GM18870 (cell line): ENCODE results near the gene PRRT4.
A peak's percentile ranks its signal among the peaks of the same experiment; 100 is the strongest.

Experiments used
- ATAC-seq: cut with Tn5 transposase; IDR thresholded peaks from one replicate; pipeline ENCODE4 v1.9.1; 2021; ENCODE audit warnings: moderate library complexity; ENCODE audit not compliant: unreplicated experiment

The PRRT4 gene

DNA sequence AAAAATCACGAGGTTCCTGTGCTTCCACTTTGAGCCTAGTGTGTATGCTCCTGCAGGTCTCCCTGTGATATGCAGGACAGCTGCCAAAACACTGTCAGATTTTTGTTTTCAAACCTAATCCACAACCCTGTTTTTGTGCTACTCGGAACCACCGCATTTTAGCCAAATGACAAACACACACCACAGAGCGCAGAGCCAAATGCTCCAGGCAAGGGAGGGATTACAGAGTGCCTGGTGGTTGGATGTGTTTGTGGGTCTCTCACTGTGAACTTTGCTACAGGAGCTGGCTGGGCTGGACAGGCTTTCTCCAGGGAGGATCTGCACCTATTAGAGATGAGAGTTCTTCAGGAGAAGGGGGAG lies 12.0 kb downstream of the PRRT4 start:
- no peak for ATAC-seq

DNA sequence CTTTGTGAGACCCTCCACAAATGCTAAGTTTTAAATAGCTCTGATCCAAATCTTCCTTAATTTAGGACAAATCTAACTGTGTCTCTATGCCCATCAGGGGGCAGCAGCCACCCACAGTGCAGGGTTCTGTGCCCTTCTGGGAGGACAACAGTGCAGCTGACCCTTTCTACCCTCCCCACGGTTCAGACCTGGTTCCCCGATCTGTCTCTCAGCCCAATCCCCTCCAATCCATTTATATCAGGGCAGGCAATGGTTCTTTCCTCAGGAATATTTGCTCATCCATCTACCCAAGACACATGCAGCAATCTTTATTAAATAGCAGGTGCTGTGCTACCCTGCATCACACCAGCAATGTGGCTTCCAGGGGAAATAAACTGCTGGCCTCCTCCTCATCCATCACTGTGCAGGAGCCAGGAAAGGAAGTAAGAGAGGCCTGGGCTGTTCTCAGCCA lies 13.8 kb downstream of the PRRT4 start:
- no peak for ATAC-seq

DNA sequence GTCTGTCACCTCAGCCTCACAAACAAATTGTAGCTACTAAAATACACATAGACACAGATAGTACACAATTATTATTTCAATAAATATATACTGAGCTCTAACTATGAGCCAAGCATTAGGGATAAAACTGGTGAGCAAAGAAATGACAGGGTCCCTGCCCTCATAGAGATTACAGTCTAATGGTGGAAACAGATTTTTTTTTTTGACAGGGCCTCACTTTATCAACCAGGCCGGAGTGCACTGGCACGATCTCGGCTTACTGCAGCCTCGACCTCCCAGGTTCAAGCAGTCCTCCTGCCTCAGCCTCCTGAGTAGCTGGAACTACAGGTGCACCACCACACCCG lies 17.1 kb downstream of the PRRT4 start:
- ATAC-seq: no peak

DNA sequence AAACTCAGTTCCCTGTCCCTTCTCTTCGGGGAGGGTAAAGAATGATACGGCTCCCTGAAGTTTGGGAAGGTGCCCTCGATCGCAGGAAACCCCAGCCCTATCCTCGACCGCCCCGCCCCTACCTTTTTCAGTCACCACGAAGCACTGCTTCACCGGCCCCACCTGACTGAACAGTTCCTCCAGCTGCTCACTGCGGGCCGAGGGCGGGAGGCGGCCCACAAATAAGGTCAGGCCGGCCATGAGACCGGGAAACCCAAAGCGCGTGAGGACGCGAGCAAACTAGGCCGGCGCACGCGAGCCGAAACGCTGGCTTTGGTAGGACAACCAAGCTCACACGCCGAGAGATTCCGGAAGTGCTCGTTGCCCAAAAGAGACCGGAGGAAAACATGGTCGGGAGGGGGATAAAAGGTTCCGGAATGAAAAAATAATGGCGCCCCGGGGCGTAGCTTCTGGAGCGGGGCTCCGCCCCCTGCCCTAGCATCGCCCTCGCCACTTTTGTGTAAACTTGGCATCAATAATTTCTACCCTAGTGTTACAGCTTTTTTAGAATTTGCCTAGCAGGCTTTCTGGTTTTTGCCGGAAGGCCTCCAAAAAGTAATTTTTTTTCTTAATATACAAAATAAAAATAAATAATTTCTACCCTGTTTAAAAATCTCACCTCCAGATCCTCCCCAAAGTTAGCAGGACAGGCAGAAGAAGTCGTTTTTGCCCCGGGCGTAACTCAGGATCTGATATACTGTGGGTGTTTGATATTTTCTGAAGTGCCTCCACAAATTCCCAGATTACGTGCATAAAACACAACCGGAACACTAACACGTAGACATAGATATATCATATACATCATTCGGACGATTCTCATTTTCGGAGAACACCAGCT lies 17.7 kb downstream of the PRRT4 start, which contains the start of gene RBM28:
RBM28 (minus strand) TSS at position 355 of the 877 bp plus-strand sequence; CDS start at position 240, 115 bp downstream.
- peak; percentile 85 for ATAC-seq

DNA sequence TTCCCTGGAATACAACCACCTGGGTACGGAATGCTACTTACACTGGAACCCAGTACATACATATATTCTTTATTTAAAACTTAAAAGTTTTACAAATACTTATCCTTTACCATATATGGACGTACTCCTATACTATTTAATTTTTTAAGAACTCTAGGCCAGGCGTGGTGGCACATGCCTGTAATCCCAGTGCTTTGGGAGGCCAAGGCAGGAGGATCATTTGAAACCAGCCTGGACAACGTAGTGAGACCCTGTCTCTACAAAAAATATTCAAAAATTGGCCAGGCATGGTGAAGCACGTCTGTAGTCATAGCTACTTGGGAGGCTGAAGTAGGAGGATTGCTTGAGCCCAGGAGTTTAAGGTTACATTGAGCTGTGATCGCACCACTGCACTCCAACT lies 19.8 kb downstream of the PRRT4 start:
- ATAC-seq: no peak

DNA sequence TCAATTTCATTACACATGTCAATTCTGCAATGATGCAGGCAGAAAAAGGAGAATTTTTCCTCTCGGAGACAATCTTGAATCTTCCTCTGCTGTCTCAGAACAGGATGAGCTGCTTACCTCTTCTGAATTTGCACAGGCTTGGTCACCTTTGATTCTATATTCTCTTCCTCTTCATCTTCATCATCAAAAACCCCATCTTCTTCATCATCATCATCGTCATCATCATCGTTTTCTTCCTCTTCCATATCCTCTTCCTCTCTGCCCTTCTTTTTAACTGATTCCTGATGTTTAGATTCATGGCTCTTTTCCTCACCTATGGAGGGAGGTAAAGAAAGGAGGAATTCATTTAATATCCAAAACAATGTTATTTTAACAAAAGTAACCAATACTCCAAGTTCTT lies 25.8 kb downstream of the PRRT4 start:
- no peak for ATAC-seq

DNA sequence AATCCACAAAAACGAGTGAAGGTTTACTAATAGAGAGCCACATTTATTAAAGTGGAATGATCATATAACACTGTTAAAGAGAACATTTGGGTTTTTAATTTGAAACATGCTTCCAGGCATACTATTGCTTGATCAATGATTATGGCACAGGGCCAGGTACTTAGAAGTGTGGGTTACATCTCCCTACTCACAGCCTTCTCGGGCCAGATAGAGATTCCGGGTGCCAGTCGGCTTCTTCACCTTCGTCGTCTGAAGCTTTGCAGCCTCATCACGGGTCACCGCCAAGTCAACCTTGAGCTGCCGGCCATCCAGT lies 37.2 kb downstream of the PRRT4 start:
- ATAC-seq: no peak

DNA sequence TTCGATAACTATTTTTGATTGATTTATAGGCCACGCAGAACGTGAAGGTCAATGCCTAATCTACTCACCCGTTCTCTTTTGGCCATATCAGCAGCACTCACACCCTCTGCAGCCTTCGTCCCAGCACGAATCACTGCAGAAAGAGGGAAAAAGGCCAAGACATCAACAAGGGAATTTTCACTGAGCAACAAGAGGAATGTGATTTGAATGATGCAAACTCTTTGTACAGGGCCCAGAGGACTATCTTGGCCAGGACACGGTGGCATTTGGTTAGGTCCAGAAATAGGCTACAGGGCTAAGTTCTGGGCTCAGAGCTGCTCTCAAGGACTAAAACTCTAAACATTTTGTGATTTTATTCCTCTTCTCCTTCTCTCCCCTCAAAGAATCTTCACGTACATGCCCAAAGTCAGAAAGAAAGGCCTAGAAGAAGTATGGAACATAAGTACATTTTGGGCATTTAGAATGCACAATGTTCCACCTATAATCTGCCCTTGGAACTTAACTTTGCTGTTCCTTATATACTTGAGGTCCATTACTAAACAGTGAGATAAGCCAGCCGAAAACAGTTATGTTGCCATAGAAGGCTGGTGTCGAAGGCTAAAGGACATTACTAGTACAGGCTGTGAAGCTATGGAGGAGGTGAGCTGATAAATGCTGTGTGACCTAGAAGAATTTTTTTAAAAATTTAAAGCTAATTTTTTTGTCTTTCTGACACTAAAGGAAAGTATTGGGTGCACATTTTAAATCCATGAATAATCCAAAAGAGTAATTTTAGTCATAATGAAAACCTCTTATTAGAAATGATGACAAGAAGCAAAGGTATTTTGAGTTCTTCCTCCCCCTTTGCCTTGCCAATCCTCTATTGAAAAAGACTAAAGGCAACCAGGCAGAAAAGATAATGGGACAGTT lies 37.8 kb downstream of the PRRT4 start:
- no peak for ATAC-seq

DNA sequence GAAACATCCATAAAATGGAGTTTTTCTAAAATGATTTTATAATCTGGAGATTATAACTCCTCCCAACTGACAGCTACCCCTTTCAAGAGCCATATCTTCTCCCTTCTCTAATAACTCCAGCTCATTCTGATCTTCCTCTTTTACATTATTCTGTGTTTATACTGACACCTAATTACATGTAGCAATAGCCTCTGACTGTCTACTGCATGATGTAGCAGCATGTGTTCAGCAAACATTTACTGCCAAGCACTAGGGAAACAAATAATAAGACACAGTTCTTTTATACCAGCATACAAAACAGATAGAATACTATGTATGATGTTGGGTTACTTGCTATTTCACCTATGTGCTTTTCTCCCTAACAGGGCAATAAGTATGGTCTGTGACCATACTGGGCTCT lies 38.5 kb downstream of the PRRT4 start:
- no peak for ATAC-seq

DNA sequence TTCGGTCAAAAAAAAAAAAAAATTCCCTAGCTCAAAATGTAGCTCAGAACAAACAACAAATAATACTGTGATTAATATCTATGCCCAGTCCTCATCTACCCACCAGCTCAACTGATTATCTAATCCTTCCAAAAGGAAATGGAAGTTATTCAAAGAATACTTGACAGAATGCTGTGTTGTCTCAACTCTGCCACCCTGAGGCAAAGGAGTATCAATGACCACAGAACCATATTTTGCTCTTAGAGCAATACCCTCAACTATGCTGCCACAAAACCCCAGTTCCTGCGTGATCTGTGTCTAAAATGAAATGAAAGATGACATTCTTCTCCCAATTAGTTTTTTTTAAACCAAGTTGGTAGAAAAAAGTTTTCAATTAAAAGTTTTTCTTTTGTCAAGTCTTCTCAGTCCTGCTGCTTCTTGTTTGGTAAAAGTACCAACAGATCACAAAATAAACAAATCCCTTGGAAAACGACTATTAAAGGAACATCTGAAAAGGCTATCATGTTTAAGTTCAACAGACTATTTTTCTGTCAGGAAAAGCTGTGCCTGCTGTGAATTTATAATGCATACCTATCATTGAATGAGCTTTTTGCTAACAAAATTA lies 39.3 kb downstream of the PRRT4 start:
- no peak for ATAC-seq

DNA sequence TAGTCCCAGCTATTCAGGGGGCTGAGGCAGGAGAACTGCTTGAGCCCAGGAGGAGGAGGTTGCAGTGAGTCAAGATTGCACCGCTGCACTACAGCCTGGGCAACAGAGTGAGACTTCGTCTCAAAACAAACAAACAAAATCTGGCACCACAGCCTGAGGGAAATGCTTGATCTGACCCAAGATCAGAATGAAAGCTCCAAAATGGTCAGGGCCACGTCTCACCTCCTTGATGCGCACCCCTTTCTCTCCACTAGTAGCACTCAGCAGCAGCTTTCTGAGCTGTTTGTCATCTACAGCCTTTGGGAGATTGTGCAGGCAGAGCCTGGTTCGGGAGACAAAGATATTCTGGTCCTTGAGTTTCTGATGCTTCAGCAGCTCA lies 40.5 kb downstream of the PRRT4 start:
- ATAC-seq: no peak

DNA sequence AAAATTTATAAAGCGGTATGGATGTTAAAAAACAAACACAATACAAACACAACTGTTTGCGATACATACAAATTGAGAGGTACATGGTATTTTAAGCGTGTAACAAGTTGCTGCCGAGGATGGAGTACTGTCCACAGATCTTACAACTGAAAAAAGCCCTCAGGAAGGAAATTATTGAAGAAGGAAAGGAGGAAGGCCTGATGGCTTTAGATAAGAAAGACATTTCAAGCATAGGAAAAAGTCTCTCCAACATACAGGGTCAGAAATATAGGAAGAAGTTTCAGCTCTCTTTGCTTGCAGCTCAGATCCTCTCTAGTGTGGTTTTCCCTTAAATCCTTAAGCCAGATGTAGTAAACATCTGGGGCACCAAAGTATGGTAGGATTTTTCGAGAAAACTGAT lies 42.8 kb downstream of the PRRT4 start:
- ATAC-seq: no peak

DNA sequence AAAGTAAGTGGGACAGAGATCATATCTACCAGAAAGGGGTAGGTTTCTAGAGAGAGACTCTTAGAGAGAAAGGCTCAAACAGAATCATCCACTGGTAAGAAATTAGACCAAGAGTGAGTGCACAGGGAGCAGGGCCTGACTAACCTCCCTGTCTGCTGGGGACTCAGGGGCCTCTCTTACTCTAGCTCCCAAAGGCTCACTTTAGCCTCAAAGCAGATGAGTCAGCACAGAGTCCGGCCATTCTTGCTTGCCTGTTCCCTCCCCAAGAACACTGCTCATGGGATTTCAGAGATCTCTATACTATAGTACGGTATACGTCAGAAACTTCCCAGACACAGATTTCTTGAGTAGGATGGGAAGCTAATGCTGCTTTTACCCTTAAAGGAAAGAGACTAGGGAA lies 50.5 kb downstream of the PRRT4 start:
- ATAC-seq: no peak

DNA sequence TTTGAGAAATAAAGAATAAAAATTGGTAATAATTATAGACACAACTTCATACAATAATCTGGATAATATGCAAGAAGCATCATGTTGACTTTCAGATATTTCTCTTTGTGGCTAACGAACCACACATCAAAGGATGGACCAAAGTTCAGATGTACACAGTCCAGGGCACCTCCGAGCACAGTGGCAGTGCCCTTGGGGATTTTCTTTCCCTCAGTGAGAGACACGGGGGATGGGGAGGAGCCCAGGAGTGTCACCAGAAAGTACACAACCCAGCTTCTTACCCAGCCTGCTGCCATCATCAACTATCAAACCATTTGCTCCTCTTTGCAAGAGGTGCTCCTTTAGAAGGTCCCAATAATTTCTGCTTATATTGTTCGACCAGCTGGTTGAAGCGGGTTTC lies 51.0 kb downstream of the PRRT4 start:
- ATAC-seq: no peak

DNA sequence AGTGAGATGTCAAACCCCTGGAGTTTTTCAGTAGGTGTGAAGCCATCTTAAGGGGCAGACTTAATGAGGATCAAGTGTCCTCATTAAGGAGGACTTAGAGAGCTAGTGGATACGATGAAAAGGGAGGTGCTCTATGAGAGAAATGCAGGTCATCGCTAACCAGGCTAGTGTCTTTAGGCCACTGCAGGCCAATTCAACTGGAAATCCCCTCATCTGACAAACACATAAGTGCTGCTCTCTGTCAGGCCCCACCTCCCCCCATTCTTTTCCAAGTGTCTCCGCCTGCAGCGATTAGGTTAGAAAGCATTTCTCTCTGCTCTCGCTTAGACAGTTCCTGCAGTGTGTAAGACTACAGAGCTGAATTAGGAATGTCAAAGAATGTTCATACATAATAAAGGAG lies 51.5 kb downstream of the PRRT4 start:
- ATAC-seq: no peak

DNA sequence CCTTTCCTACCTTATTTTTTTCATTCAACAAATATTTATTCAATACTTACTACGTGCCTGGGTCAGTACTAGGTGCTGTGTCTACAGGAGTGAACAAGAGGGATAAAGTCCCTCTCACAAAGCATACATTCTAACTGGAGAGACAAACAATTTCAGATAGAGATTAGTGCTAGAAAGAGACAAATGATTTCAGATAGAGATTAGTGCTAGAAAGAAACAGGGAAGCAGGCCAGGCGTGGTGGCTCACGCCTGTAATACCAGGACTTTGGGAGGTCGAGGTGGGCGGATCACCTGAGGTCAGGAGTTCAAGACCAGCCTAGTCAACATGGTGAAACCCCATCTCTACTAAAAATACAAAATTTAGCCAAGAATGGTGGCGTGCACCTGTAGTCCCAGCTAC lies 52.4 kb downstream of the PRRT4 start:
- no peak for ATAC-seq

DNA sequence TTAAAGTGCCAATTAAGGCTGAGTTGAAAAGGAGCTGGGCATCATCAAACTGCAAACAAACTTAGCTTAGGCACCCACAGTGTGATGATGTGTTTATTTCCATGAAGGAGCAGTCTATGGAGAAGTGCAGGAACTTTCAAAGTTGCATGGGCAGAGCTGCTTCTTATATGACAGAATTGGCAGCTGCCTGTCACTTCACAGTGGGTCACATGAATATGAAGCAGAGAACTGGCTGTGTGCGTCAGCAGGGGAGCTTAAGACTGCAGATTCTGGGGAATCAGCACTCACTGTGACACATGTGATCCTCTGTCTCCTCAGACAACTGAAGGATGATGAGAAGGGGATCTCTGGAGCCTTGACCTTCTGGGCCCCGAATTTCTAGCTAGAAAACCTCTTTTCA lies 54.4 kb downstream of the PRRT4 start:
- ATAC-seq: no peak

DNA sequence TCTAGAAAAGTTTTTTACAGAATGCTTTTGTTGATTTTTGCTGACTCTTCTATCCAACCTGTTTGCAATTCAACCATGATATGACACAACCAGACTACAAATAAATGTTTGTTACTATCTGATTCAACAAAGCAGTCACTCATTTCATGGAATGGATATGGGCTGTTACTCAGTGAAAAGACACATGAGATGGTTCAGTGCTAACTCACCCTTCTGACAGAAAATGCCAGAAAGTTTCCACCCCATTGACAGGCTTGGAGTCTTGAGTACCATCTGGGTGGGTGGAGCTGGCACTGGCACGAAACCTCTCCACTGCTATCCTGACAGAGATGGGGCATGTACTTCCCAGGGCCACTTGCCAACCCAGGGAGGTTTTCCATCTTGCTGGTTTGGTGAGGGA lies 57.3 kb downstream of the PRRT4 start:
- no peak for ATAC-seq

DNA sequence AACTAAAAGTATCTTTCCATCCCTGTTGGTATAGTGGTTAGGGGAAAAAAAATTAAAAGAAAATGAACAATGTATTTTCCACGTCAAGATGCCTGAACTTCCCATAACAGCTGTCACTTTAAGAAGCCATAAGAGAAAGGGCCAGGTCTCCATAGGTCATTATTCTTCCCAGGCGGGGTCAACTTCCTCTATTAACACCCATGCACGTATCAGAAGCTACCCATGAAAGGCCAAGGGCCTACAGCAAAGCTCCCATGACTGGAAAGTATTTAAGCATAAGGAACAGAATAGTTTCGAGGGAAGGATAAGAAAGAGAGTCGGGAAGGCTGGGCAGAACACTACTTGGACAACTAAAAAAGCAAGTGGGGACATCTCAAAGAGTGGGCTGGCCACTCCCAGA lies 57.8 kb downstream of the PRRT4 start:
- no peak for ATAC-seq

DNA sequence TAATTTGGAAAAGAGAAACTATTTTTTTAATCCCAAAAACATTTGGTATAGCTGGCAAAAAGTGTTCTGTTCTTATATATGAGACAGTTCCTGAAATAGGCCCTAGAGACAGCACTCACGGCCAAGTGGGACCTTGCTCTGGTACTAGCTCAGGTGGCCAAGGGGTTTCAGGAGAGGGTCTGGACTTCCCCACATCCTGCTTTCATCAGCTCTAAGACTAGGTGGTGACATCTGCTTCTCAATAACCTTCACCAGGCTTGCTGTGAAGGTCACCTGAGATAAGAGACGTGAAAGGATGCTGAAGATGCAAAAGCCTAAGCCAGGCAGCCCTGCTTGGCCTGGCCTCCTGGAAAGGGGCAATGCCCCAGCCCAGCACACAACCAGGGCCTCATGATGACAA lies 58.4 kb downstream of the PRRT4 start:
- ATAC-seq: no peak

DNA sequence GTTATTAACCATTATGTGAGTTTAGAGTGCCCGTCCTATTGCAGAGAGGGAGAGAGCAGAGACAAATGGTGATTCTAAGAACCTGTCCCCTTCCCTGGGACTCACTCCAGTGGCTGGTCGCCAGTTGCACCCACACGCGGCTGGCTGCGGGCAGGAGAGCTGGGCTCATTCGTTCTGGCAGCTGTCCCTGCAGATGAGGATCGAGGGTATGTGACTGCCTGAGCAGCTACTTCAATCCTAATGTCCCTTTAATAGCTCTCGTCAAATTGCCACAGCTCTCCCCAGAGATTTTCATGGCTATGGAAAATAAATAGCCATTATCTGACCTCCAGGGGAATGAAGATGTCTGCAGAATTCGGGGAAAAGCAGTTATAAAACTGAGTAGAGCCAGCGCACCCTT lies 59.4 kb downstream of the PRRT4 start:
- ATAC-seq: no peak
